SK-N-SH treated with all-trans-retinoic acid at 6 μM for 48 hours (cell line): ENCODE measurements around the gene TGFBI.

Experiments
- ATAC-seq: fragments of 200-7000 bp; cut with Tn5 transposase; 3 replicates; pipeline ENCODE4 v1.9.1; 2020; ENCODE audit warnings: mild to moderate bottlenecking, moderate library complexity
- ARNTL ChIP-seq: fragments of 450-650 bp; formaldehyde crosslinking; IDR thresholded peaks from 2 replicates; pipeline ENCODE4 v1.5.0; 2020; ENCODE audit warnings: low read depth, mild to moderate bottlenecking, moderate library complexity, borderline replicate concordance
- CSDC2 ChIP-seq: fragments of 250-450 bp; sonication (Bioruptor Pico); IDR thresholded peaks from 2 replicates; pipeline ENCODE4 v1.5.0; 2020; ENCODE audit warnings: mild to moderate bottlenecking, moderate library complexity
- CSRNP3 ChIP-seq: fragments of 250-450 bp; sonication (Bioruptor Pico); IDR thresholded peaks from 2 replicates; pipeline ENCODE4 v1.5.1; 2021; ENCODE audit warnings: mild to moderate bottlenecking, moderate library complexity
- ESRRG ChIP-seq: fragments of 250-450 bp; sonication (Bioruptor Pico); IDR thresholded peaks from 2 replicates; pipeline ENCODE4 v1.6.1; 2021; ENCODE audit warnings: mild to moderate bottlenecking
- GLIS3 ChIP-seq: fragments of 250-450 bp; sonication (Bioruptor Pico); IDR thresholded peaks from 2 replicates; pipeline ENCODE4 v1.5.0; 2020; ENCODE audit warnings: mild to moderate bottlenecking, moderate library complexity
- ISL1 ChIP-seq: fragments of 250-450 bp; sonication (Bioruptor Pico); IDR thresholded peaks from 2 replicates; pipeline ENCODE4 v2.1.2; 2022; ENCODE audit warnings: mild to moderate bottlenecking, moderate library complexity
- OSR1 ChIP-seq: fragments of 250-450 bp; sonication (Bioruptor Pico); IDR thresholded peaks from 2 replicates; pipeline ENCODE4 v1.8.0; 2022; ENCODE audit warnings: moderate library complexity, mild to moderate bottlenecking, inconsistent platforms
- PPARA ChIP-seq: fragments of 250-450 bp; sonication (Bioruptor Pico); IDR thresholded peaks from 2 replicates; pipeline ENCODE4 v1.5.0; 2020; ENCODE audit warnings: mild to moderate bottlenecking, borderline replicate concordance
- RARB ChIP-seq: fragments of 250-450 bp; sonication (Bioruptor Pico); IDR thresholded peaks from 2 replicates; pipeline ENCODE4 v1.8.0; 2021; ENCODE audit warnings: mild to moderate bottlenecking, moderate library complexity
- SNAI2 ChIP-seq: fragments of 250-450 bp; sonication (Bioruptor Pico); IDR thresholded peaks from 2 replicates; pipeline ENCODE4 v1.5.0; 2020; ENCODE audit warnings: mild to moderate bottlenecking, moderate library complexity
- TCF4 ChIP-seq: fragments of 250-450 bp; sonication (Bioruptor Pico); IDR thresholded peaks from 2 replicates; pipeline ENCODE4 v1.8.0; 2021; ENCODE audit warnings: mild to moderate bottlenecking, moderate library complexity, borderline replicate concordance
- TOX ChIP-seq: fragments of 250-450 bp; sonication (Bioruptor Pico); IDR thresholded peaks from 2 replicates; pipeline ENCODE4 v1.8.0; 2021; ENCODE audit warnings: mild to moderate bottlenecking, moderate library complexity, borderline replicate concordance
- ZC3H10 ChIP-seq: fragments of 250-450 bp; sonication (Bioruptor Pico); IDR thresholded peaks from 2 replicates; pipeline ENCODE4 v1.5.1; 2021; ENCODE audit warnings: mild to moderate bottlenecking, moderate library complexity
- ZFP3 ChIP-seq: fragments of 250-450 bp; sonication (Bioruptor Pico); IDR thresholded peaks from 2 replicates; pipeline ENCODE4 v1.5.0; 2020; ENCODE audit warnings: mild to moderate bottlenecking, moderate library complexity
- ZFP30 ChIP-seq: fragments of 450-650 bp; formaldehyde crosslinking; IDR thresholded peaks from 2 replicates; pipeline ENCODE4 v1.5.0; 2022; ENCODE audit warnings: mild to moderate bottlenecking, moderate library complexity
- ZNF565 ChIP-seq: fragments of 450-650 bp; formaldehyde crosslinking; conservative IDR thresholded peaks from 2 replicates; pipeline ENCODE4 v1.5.0; 2020; ENCODE audit warnings: low read depth, mild to moderate bottlenecking, moderate library complexity
- ZNF8 ChIP-seq: fragments of 450-650 bp; formaldehyde crosslinking; IDR thresholded peaks from 2 replicates; pipeline ENCODE4 v1.5.0; 2020; ENCODE audit warnings: mild to moderate bottlenecking, moderate library complexity
- TF ChIP-seq, protein P1 (sequence below): fragments of 250-450 bp; sonication (Bioruptor Pico); IDR thresholded peaks from 2 replicates; pipeline ENCODE4 v1.5.0; 2020; ENCODE audit warnings: mild to moderate bottlenecking, moderate library complexity
- TF ChIP-seq, protein P2 (sequence below): fragments of 250-450 bp; sonication (Bioruptor Pico); IDR thresholded peaks from 2 replicates; pipeline ENCODE4 v1.5.1; 2020; ENCODE audit warnings: low read depth, mild to moderate bottlenecking, moderate library complexity

TGFBI gene

DNA sequence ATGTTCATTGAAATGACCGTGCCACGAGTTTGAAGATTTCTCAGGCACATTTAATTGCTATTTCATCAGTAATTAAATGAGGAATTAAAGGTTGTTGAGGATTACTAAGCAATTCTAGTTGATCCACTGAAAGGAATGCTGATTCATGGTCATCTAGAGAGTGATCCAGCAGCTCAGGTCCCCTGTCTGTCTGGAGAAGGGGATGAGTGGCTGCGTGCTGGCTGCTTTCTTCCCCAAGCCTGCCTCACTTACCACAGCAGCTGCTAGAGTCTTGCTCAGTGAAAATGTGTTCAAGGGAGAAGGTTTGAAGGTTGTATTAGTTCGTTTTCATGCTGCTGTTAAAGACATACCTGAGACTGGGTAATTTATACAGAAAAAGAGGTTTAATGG is 7.8 kb upstream of the TGFBI start:
- ATAC-seq = peak; percentile 5; the same call in 1 of the 3 replicates
- TF ChIP-seq TCF4 (CRISPR knock-in tag) (no peak), ISL1 (no peak; the same call in 1 of the 2 replicates), ZNF565 (CRISPR knock-in tag) (no peak), PPARA (CRISPR knock-in tag) (no peak), ESRRG (CRISPR knock-in tag) (no peak), CSRNP3 (CRISPR knock-in tag) (no peak), SNAI2 (0 out of 2 replicates have a peak, but pooled peaks have one; percentile 19), GLIS3 (CRISPR knock-in tag) (no peak), OSR1 (CRISPR knock-in tag) (0 out of 2 replicates have a peak, but pooled peaks have one; percentile 12)
- TF ChIP-seq, protein P1, sequence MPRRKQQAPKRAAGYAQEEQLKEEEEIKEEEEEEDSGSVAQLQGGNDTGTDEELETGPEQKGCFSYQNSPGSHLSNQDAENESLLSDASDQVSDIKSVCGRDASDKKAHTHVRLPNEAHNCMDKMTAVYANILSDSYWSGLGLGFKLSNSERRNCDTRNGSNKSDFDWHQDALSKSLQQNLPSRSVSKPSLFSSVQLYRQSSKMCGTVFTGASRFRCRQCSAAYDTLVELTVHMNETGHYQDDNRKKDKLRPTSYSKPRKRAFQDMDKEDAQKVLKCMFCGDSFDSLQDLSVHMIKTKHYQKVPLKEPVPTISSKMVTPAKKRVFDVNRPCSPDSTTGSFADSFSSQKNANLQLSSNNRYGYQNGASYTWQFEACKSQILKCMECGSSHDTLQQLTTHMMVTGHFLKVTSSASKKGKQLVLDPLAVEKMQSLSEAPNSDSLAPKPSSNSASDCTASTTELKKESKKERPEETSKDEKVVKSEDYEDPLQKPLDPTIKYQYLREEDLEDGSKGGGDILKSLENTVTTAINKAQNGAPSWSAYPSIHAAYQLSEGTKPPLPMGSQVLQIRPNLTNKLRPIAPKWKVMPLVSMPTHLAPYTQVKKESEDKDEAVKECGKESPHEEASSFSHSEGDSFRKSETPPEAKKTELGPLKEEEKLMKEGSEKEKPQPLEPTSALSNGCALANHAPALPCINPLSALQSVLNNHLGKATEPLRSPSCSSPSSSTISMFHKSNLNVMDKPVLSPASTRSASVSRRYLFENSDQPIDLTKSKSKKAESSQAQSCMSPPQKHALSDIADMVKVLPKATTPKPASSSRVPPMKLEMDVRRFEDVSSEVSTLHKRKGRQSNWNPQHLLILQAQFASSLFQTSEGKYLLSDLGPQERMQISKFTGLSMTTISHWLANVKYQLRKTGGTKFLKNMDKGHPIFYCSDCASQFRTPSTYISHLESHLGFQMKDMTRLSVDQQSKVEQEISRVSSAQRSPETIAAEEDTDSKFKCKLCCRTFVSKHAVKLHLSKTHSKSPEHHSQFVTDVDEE (CRISPR knock-in tag) = no peak

- no peak for ATAC-seq
- TF ChIP-seq ZFP30 (CRISPR knock-in tag) (peak; percentile 65; the same call in 1 of the 2 replicates), TCF4 (CRISPR knock-in tag) (no peak)
- TF ChIP-seq, all 23 proteins: peak for 1
Measured at GRCh38 chr5:136022965-136023364, 5.8 kb upstream of the TGFBI start.

DNA sequence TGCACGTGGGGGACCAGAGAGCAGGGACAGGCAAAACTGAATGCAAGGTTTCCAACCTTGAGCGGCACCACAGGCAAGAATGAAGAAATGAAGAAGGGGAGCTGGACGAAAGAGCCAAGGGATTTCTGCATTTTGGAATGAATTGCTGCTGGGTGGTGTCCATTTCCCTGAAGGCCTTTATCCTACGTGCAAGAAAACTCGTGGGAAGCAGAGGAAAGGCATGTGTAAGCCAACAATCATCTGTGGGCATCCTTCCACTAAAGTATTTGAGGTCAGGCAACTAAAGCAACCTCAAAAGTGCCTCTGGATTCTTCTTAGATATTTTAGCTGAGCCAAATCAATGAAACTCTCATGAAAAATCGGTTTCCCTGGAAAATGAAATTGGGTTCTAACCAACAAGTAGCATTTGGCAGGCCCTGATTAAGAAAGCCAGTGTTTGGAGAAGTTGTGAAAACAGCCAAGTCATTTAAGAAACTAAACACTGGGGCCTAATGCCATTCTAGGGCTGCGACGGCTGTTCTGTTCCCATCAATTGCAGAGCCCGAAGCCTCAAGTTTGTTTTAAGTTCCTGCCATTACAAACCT is 4.7 kb upstream of the TGFBI start:
- no peak for ATAC-seq
- no peak for TF ChIP-seq ZNF565 (CRISPR knock-in tag)
- no peak for TF ChIP-seq ZFP30 (CRISPR knock-in tag)
- TF ChIP-seq CSDC2 (CRISPR knock-in tag) = no peak
- TF ChIP-seq TCF4 (CRISPR knock-in tag) = no peak
- no peak for TF ChIP-seq GLIS3 (CRISPR knock-in tag)
- no peak for TF ChIP-seq ZNF8 (CRISPR knock-in tag)
- no peak for TF ChIP-seq ESRRG (CRISPR knock-in tag)
- no peak for TF ChIP-seq OSR1 (CRISPR knock-in tag)
- TF ChIP-seq ZFP3 (CRISPR knock-in tag) = no peak
- no peak for TF ChIP-seq CSRNP3 (CRISPR knock-in tag)
- TF ChIP-seq, protein P2, sequence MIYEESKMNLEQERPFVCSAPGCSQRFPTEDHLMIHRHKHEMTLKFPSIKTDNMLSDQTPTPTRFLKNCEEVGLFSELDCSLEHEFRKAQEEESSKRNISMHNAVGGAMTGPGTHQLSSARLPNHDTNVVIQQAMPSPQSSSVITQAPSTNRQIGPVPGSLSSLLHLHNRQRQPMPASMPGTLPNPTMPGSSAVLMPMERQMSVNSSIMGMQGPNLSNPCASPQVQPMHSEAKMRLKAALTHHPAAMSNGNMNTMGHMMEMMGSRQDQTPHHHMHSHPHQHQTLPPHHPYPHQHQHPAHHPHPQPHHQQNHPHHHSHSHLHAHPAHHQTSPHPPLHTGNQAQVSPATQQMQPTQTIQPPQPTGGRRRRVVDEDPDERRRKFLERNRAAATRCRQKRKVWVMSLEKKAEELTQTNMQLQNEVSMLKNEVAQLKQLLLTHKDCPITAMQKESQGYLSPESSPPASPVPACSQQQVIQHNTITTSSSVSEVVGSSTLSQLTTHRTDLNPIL = no peak
- no peak for TF ChIP-seq ARNTL (CRISPR knock-in tag)
- no peak for TF ChIP-seq ISL1
- TF ChIP-seq, protein P1 (CRISPR knock-in tag) = no peak
- TF ChIP-seq PPARA (CRISPR knock-in tag) = no peak
- TF ChIP-seq ZC3H10 (CRISPR knock-in tag) = no peak
- TF ChIP-seq TOX = no peak
- no peak for TF ChIP-seq SNAI2
- no peak for TF ChIP-seq RARB
